Measurements from ENCODE around the gene HSF2BP. TPM values are rescaled to one million over a fixed set of nuclear protein-coding genes. Genes with fewer than 3 reads are reported as not detected.
"Not testable (repeated sequence)": the region's sequence is repeated elsewhere in the genome, so short reads cannot be mapped to it uniquely, and the experiment has no call there.

Gene HSF2BP
- total RNA-seq, 1 donor from 2014 or later = 0.12 TPM

DNA sequence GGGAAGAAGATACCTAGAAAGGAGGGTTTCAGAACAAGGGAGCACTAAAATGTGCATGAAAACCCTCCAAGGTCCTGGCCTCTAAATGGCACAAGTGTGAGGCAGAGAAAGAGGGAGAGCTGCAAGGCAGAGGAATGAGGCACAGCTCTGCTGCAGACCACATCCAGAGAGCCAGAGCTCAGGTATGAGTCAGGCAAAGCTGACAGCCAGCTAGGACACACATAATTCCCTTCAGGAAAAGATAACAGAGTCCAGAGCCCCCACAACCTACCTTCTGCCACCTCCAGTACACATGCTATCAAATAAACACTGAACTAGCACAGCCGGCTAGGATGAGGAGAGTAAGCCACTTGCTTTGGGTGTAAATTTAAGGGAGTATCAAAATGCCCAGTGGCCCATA, 62.2 kb downstream of the HSF2BP start:
- TF ChIP-seq, protein P1, sequence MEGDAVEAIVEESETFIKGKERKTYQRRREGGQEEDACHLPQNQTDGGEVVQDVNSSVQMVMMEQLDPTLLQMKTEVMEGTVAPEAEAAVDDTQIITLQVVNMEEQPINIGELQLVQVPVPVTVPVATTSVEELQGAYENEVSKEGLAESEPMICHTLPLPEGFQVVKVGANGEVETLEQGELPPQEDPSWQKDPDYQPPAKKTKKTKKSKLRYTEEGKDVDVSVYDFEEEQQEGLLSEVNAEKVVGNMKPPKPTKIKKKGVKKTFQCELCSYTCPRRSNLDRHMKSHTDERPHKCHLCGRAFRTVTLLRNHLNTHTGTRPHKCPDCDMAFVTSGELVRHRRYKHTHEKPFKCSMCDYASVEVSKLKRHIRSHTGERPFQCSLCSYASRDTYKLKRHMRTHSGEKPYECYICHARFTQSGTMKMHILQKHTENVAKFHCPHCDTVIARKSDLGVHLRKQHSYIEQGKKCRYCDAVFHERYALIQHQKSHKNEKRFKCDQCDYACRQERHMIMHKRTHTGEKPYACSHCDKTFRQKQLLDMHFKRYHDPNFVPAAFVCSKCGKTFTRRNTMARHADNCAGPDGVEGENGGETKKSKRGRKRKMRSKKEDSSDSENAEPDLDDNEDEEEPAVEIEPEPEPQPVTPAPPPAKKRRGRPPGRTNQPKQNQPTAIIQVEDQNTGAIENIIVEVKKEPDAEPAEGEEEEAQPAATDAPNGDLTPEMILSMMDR (conservative IDR thresholded peaks at IDR 0.05; ENCODE audit: low read depth, low read length) = no peak
- H3K4me3 ChIP-seq (ENCODE audit: low read depth, low read length) = no peak overlapping the region
- no peak for DNase-seq (ENCODE audit: low read depth)

- no peak overlapping the region for H3K4me3 ChIP-seq (ENCODE audit: low read depth, low read length)
- DNase-seq (ENCODE audit: low read depth) = no peak
- TF ChIP-seq, protein P1 (conservative IDR thresholded peaks at IDR 0.05; ENCODE audit: low read depth, low read length) = no peak
Measured at GRCh38 chr21:43596616-43597015, 62.7 kb downstream of the HSF2BP start.

DNA sequence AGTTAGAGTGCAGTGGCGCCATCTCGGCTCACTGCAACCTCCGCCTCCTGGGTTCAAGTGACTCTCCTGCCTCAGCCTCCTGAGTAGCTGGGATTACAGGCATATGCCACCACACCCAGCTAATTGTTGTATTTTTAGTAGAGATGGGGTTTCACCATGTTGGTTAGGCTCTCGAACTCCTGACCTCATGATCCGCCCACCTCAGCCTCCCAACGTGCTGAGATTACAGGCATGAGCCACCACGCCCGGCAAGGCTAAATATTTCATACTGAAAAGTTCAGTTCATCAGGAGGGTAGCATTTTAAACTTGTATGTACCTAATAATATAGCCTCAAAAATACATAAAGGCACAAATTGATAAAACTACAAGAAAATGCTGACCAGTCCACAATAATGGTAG, 63.5 kb downstream of the HSF2BP start:
- not testable (repeated sequence) for DNase-seq (ENCODE audit: low read depth); H3K4me3 ChIP-seq (ENCODE audit: low read depth, low read length)

- DNase-seq (ENCODE audit: low read depth) = no peak
- TF ChIP-seq, protein P1 (conservative IDR thresholded peaks at IDR 0.05; ENCODE audit: low read depth, low read length) = no peak
- H3K4me3 ChIP-seq (ENCODE audit: low read depth, low read length) = no peak overlapping the region
Measured at GRCh38 chr21:43593078-43593477, 66.2 kb downstream of the HSF2BP start.

DNA sequence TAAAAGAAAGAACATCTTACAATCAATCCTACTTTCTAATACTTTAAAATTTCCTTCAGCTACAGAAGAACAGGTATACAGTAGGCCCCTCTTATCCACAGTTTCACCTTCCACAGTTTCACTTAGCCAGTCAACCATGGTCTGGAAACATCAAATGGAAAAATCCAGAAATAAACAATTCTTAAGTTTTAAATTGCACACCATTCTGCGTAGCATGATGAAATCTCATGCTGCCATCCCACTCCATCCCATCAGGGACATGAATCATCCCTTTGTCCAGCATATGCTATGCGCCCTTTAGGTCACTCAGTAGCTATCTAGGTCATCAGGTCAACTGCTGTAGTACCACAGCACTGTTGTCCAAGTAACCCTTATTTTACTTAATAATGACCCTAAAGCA, 67.7 kb downstream of the HSF2BP start:
- TF ChIP-seq, protein P1 (conservative IDR thresholded peaks at IDR 0.05; ENCODE audit: low read depth, low read length) = no peak
- no peak overlapping the region for H3K4me3 ChIP-seq (ENCODE audit: low read depth, low read length)
- no peak for DNase-seq (ENCODE audit: low read depth)

GRCh38 chr21:43590194-43590593, 69.1 kb downstream of the HSF2BP start:
- TF ChIP-seq, protein P1 (conservative IDR thresholded peaks at IDR 0.05; ENCODE audit: low read depth, low read length) = no peak
- DNase-seq (ENCODE audit: low read depth) = no peak
- no peak overlapping the region for H3K4me3 ChIP-seq (ENCODE audit: low read depth, low read length)

DNA sequence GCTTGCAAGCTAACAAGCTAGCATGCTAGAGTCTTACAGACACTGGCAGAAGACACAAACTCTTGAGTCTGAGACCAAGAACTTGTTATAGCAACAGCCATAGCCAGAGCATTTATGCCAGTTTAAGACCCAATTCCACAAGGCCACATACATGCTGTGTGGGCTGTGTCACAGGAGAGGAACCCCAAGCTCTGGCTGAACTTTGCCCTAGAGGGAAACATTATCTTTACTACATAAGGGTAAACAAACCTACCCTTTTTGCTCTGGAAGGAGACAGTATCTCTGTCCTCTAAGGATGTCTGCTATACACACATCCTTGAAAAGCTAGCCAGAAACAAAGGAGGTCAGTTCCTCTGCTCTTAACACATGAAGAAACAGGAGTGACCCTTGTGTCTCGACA, 70.3 kb downstream of the HSF2BP start:
- TF ChIP-seq, protein P1 (conservative IDR thresholded peaks at IDR 0.05; ENCODE audit: low read depth, low read length) = no peak
- no peak for DNase-seq (ENCODE audit: low read depth)
- H3K4me3 ChIP-seq (ENCODE audit: low read depth, low read length) = no peak overlapping the region
